Activated T-cell treated with anti-CD3 and anti-CD28 coated beads, Interleukin-2, amount 50 U/mL, for 24 hours (primary cell): ENCODE results near the gene ARL8A.
"Not testable (repeated sequence)": the region's sequence is repeated elsewhere in the genome, so short reads cannot be mapped to it uniquely, and the experiment has no call there.

Experiments
- DNase-seq: peaks from one replicate; pipeline ENCODE4 v3.0.0-alpha.2; 2020
- H3K27ac Mint-ChIP-seq: 2 replicates; pipeline ENCODE4 v1.8.0; 2020; ENCODE audit warnings: mild to moderate bottlenecking, mixed read lengths
- H3K27me3 Mint-ChIP-seq: 2 replicates; pipeline ENCODE4 v1.8.0; 2020; ENCODE audit warnings: mixed read lengths
- H3K36me3 Mint-ChIP-seq: 2 replicates; pipeline ENCODE4 v1.8.0; 2020; ENCODE audit warnings: low read depth, mixed read lengths
- H3K4me1 Mint-ChIP-seq: 2 replicates; pipeline ENCODE4 v1.8.0; 2020; ENCODE audit warnings: low read depth, mixed read lengths
- H3K4me3 Mint-ChIP-seq: 2 replicates; pipeline ENCODE4 v1.8.0; 2020; ENCODE audit warnings: mild to moderate bottlenecking, moderate library complexity, mixed read lengths
- H3K9me3 Mint-ChIP-seq: 2 replicates; pipeline ENCODE4 v1.8.0; 2020; ENCODE audit warnings: mixed read lengths

ARL8A gene

GRCh38 chr1:202145068-202145743 is 669 bp upstream of the ARL8A start:
- H3K4me1 Mint-ChIP-seq, result peaks cover 54% of the 10 kb centered on the region
- H3K4me3 Mint-ChIP-seq, result peak overlapping the region; percentile 90
- DNase-seq, result peak; percentile 65
- H3K27me3 Mint-ChIP-seq, result no peaks in the 10 kb centered on the region
- H3K9me3 Mint-ChIP-seq, result no peaks in the 10 kb centered on the region
- H3K36me3 Mint-ChIP-seq, result peaks cover 62% of the 10 kb centered on the region
- H3K27ac Mint-ChIP-seq, result peak overlapping the region; percentile 93

GRCh38 chr1:202143768-202144401 is 652 bp downstream of the ARL8A start:
- peak overlapping the region; percentile 93 for H3K27ac Mint-ChIP-seq
- no peaks in the 10 kb centered on the region for H3K9me3 Mint-ChIP-seq
- peak overlapping the region; percentile 90 for H3K4me3 Mint-ChIP-seq
- no peaks in the 10 kb centered on the region for H3K27me3 Mint-ChIP-seq
- DNase-seq, result peak; percentile 69
- peaks cover 54% of the 10 kb centered on the region for H3K4me1 Mint-ChIP-seq
- peaks cover 52% of the 10 kb centered on the region for H3K36me3 Mint-ChIP-seq

- Mint-ChIP-seq H3K4me3 (peak overlapping the region; percentile 90), H3K9me3 (no peaks in the 10 kb centered on the region), H3K27ac (peak overlapping the region; percentile 93), H3K4me1 (peaks cover 55% of the 10 kb centered on the region), H3K36me3 (peaks cover 50% of the 10 kb centered on the region), H3K27me3 (no peaks in the 10 kb centered on the region)
- DNase-seq, result no peak
These were observed 1.3 kb downstream of the ARL8A start for GRCh38 chr1:202143011-202143767.

- H3K27me3 Mint-ChIP-seq, H3K9me3 Mint-ChIP-seq, H3K4me3 Mint-ChIP-seq, DNase-seq: not testable (repeated sequence)
- Mint-ChIP-seq H3K36me3 (peaks cover 47% of the 10 kb centered on the region), H3K4me1 (peaks cover 48% of the 10 kb centered on the region), H3K27ac (peak overlapping the region; percentile 76)
These were observed 3.1 kb downstream of the ARL8A start for GRCh38 chr1:202141468-202141867.

- H3K9me3 Mint-ChIP-seq, result no peaks in the 10 kb centered on the region
- no peaks in the 10 kb centered on the region for H3K27me3 Mint-ChIP-seq
- H3K27ac Mint-ChIP-seq, result peak overlapping the region; percentile 76
- peaks cover 48% of the 10 kb centered on the region for H3K36me3 Mint-ChIP-seq
- DNase-seq, result no peak
- no peak overlapping the region for H3K4me3 Mint-ChIP-seq
- H3K4me1 Mint-ChIP-seq, result peaks cover 43% of the 10 kb centered on the region
These were observed 3.7 kb downstream of the ARL8A start for GRCh38 chr1:202140833-202141232.

GRCh38 chr1:202135221-202135721 is 9.3 kb downstream of the ARL8A start:
- H3K27ac Mint-ChIP-seq, result no peak overlapping the region
- no peaks in the 10 kb centered on the region for H3K9me3 Mint-ChIP-seq
- H3K4me1 Mint-ChIP-seq, result peaks cover 6% of the 10 kb centered on the region
- peak; percentile 68 for DNase-seq
- no peaks in the 10 kb centered on the region for H3K27me3 Mint-ChIP-seq
- no peak overlapping the region for H3K4me3 Mint-ChIP-seq
- peaks cover 62% of the 10 kb centered on the region for H3K36me3 Mint-ChIP-seq

GRCh38 chr1:202134645-202135172 is 9.8 kb downstream of the ARL8A start:
- Mint-ChIP-seq H3K36me3 (peaks cover 62% of the 10 kb centered on the region), H3K4me1 (peaks cover 6% of the 10 kb centered on the region), H3K27me3 (no peaks in the 10 kb centered on the region), H3K27ac (no peak overlapping the region), H3K4me3 (no peak overlapping the region), H3K9me3 (no peaks in the 10 kb centered on the region)
- no peak for DNase-seq

GRCh38 chr1:202133989-202134388 is 10.5 kb downstream of the ARL8A start:
- no peaks in the 10 kb centered on the region for H3K9me3 Mint-ChIP-seq
- no peak overlapping the region for H3K27ac Mint-ChIP-seq
- peaks cover 4% of the 10 kb centered on the region for H3K4me1 Mint-ChIP-seq
- H3K27me3 Mint-ChIP-seq, result no peaks in the 10 kb centered on the region
- H3K36me3 Mint-ChIP-seq, result peaks cover 61% of the 10 kb centered on the region
- no peak overlapping the region for H3K4me3 Mint-ChIP-seq
- DNase-seq, result no peak

GRCh38 chr1:202133496-202133895 is 11.0 kb downstream of the ARL8A start:
- H3K9me3 Mint-ChIP-seq, result no peaks in the 10 kb centered on the region
- H3K36me3 Mint-ChIP-seq, result peaks cover 57% of the 10 kb centered on the region
- peaks cover under 1% of the 10 kb centered on the region for H3K4me1 Mint-ChIP-seq
- DNase-seq, result no peak
- H3K27ac Mint-ChIP-seq, result no peak overlapping the region
- H3K4me3 Mint-ChIP-seq, result no peak overlapping the region
- H3K27me3 Mint-ChIP-seq, result no peaks in the 10 kb centered on the region

- DNase-seq, result no peak
- no peak overlapping the region for H3K4me3 Mint-ChIP-seq
These were observed 11.5 kb downstream of the ARL8A start for GRCh38 chr1:202133001-202133400.

GRCh38 chr1:202131956-202132821 is 12.3 kb downstream of the ARL8A start:
- H3K4me3 Mint-ChIP-seq, result no peak overlapping the region
- no peaks in the 10 kb centered on the region for H3K27me3 Mint-ChIP-seq
- H3K4me1 Mint-ChIP-seq, result no peaks in the 10 kb centered on the region
- no peak for DNase-seq
- H3K36me3 Mint-ChIP-seq, result peaks cover 44% of the 10 kb centered on the region
- no peaks in the 10 kb centered on the region for H3K9me3 Mint-ChIP-seq
- peak overlapping the region; percentile 22 for H3K27ac Mint-ChIP-seq

More at GRCh38 chr1:202133001-202133400, 11.5 kb downstream of the ARL8A start:
- Mint-ChIP-seq H3K27me3 (no peaks in the 10 kb centered on the region), H3K4me1 (no peaks in the 10 kb centered on the region), H3K36me3 (peaks cover 52% of the 10 kb centered on the region), H3K27ac (no peak overlapping the region), H3K9me3 (no peaks in the 10 kb centered on the region)

GRCh38 chr1:202130816-202131522 is 13.6 kb downstream of the ARL8A start:
- no peak overlapping the region for H3K27ac Mint-ChIP-seq
- no peaks in the 10 kb centered on the region for H3K4me1 Mint-ChIP-seq
- no peak for DNase-seq
- H3K27me3 Mint-ChIP-seq, result no peaks in the 10 kb centered on the region
- no peaks in the 10 kb centered on the region for H3K9me3 Mint-ChIP-seq
- H3K36me3 Mint-ChIP-seq, result peaks cover 41% of the 10 kb centered on the region
- H3K4me3 Mint-ChIP-seq, result no peak overlapping the region

- H3K4me1 Mint-ChIP-seq, result no peaks in the 10 kb centered on the region
- no peak for DNase-seq
- H3K27me3 Mint-ChIP-seq, result no peaks in the 10 kb centered on the region
- H3K9me3 Mint-ChIP-seq, result no peaks in the 10 kb centered on the region
- H3K36me3 Mint-ChIP-seq, result peaks cover 35% of the 10 kb centered on the region
- H3K27ac Mint-ChIP-seq, result no peak overlapping the region
- H3K4me3 Mint-ChIP-seq, result no peak overlapping the region
These were observed 14.2 kb downstream of the ARL8A start for GRCh38 chr1:202130297-202130721.
